ENCODE measurements around the gene ANKFN1. TPM values are rescaled to one million over a fixed set of nuclear protein-coding genes. Genes with fewer than 3 reads are reported as not detected.
A peak's percentile ranks its signal among the peaks of the same experiment; 100 is the strongest.

Gene ANKFN1
- total and polyA plus RNA-seq, 2 donors: 0.57 to 0.71 TPM

DNA sequence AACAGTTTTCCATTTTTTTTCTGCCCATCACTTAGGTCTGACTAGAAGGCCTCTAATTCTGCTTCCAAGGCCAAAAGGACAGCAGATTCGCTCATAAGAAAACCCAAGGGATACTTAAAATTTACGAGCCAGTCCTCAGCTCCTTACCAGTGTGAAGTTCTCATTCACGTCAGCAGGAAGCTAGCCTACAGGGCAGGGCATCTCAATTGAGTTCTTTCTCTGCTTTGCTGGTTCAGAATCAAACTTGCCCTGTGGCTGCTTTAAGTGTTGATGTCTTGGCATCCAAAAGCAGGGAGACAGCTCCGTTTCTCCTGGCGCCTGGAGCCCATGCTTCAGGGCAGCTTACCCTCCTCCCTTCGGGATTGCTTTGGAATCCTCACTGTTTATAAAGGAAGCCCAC lies 136.0 kb downstream of the ANKFN1 start:
- Histone ChIP-seq H3K27me3 (ENCODE audit: control insufficient read depth in 2 of 2, insufficient read depth in 1 of 2, low read length in 1 of 2) (no peaks in the 10 kb centered on the region), H3K4me1 (ENCODE audit: control insufficient read depth in 2 of 2, insufficient read depth in 2 of 2, low read length in 2 of 2) (peaks cover 14 to 44% of the 10 kb centered on the region in 2 donors), H3K36me3 (ENCODE audit: control insufficient read depth in 2 of 2, insufficient read depth in 2 of 2, low read length in 1 of 2) (no peaks in the 10 kb centered on the region), H3K4me3 (ENCODE audit: low read length in 2 of 2) (no peak overlapping the region), H3K9me3 (ENCODE audit: control insufficient read depth in 2 of 2, insufficient read depth in 1 of 2, low read length in 1 of 2) (peaks cover 0 to 3% of the 10 kb centered on the region in 2 donors), H3K27ac (ENCODE audit: low read depth in 1 of 2, low read length in 1 of 2) (no peak overlapping the region)
- no peak for DNase-seq (ENCODE audit: low read depth in 6 of 9, low spot score in 9 of 9)
- WGBS: 96% methylated on average over 6 of the region's 6 CpGs

DNA sequence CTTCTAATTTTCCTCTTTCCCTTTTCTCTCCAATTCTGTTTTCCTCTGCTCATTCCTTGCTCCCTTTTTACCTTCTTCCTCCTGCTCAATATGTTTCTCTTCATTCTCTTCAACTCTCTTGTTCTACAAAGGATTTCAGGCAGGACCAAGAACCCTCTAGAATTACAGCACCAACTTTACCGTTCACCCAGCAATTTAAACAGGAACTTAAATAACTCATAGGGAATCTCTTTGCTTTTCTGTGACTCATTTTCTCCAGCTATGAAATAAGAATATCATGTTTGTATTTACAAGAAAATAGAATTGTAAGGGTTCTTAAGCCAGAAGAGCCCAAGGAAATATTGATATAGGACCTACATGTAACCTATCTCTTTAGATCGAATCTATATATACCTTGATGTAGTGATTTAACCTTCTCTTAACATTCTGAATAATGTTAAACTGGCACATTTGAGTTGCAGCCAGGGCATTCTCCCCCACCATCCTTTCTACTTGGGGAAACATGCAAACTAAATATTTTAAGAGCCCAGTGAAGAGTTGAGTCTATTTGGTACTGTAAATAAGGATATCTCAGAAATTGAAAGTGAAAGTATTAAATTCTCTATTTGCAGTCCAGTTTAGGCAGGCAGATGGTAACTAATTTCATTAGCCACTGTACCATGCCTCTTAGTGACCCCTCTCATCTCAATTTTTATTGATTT lies 137.0 kb downstream of the ANKFN1 start:
- 93% methylated on average over 2 of the region's 2 CpGs for WGBS
- H3K36me3 ChIP-seq (ENCODE audit: control insufficient read depth in 2 of 2, insufficient read depth in 2 of 2, low read length in 1 of 2): no peaks in the 10 kb centered on the region
- H3K27ac ChIP-seq (ENCODE audit: low read depth in 1 of 2, low read length in 1 of 2): peak overlapping the region in 1 of 2 donors; percentile 39
- DNase-seq (ENCODE audit: low read depth in 6 of 9, low spot score in 9 of 9): peak in 1 of 9 donors; percentile 38
- no peaks in the 10 kb centered on the region for H3K27me3 ChIP-seq (ENCODE audit: control insufficient read depth in 2 of 2, insufficient read depth in 1 of 2, low read length in 1 of 2)
- H3K4me1 ChIP-seq (ENCODE audit: control insufficient read depth in 2 of 2, insufficient read depth in 2 of 2, low read length in 2 of 2): peaks cover 14 to 53% of the 10 kb centered on the region in 2 donors
- peak overlapping the region in 1 of 2 donors; percentile 21 for H3K4me3 ChIP-seq (ENCODE audit: low read length in 2 of 2)
- peaks cover 0 to 3% of the 10 kb centered on the region in 2 donors for H3K9me3 ChIP-seq (ENCODE audit: control insufficient read depth in 2 of 2, insufficient read depth in 1 of 2, low read length in 1 of 2)

DNA sequence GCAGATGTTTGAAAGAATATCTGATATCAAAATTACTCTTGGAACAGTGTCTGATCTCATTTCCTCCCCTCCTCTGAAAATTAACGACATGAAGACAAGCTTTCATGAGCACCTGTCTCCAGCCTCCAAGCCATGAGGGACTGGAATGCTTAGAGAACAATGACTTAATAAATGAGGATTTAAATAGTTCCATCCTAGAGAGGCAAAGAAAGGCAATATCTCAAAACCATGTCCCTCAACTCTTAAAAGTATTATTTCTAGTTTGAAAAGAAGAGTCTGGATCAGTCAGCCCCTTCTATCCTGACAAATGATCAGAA lies 137.5 kb downstream of the ANKFN1 start:
- peak overlapping the region in 1 of 2 donors; percentile 21 for H3K4me3 ChIP-seq (ENCODE audit: low read length in 2 of 2)
- peaks cover 0 to 3% of the 10 kb centered on the region in 2 donors for H3K9me3 ChIP-seq (ENCODE audit: control insufficient read depth in 2 of 2, insufficient read depth in 1 of 2, low read length in 1 of 2)
- peaks cover 14 to 58% of the 10 kb centered on the region in 2 donors for H3K4me1 ChIP-seq (ENCODE audit: control insufficient read depth in 2 of 2, insufficient read depth in 2 of 2, low read length in 2 of 2)
- DNase-seq (ENCODE audit: low read depth in 6 of 9, low spot score in 9 of 9): peak in 1 of 9 donors; percentile 45
- no peaks in the 10 kb centered on the region for H3K27me3 ChIP-seq (ENCODE audit: control insufficient read depth in 2 of 2, insufficient read depth in 1 of 2, low read length in 1 of 2)
- H3K27ac ChIP-seq (ENCODE audit: low read depth in 1 of 2, low read length in 1 of 2): peak overlapping the region in 1 of 2 donors; percentile 39
- no peaks in the 10 kb centered on the region for H3K36me3 ChIP-seq (ENCODE audit: control insufficient read depth in 2 of 2, insufficient read depth in 2 of 2, low read length in 1 of 2)
- 12% methylated on average over 1 of the region's 1 CpG for WGBS

DNA sequence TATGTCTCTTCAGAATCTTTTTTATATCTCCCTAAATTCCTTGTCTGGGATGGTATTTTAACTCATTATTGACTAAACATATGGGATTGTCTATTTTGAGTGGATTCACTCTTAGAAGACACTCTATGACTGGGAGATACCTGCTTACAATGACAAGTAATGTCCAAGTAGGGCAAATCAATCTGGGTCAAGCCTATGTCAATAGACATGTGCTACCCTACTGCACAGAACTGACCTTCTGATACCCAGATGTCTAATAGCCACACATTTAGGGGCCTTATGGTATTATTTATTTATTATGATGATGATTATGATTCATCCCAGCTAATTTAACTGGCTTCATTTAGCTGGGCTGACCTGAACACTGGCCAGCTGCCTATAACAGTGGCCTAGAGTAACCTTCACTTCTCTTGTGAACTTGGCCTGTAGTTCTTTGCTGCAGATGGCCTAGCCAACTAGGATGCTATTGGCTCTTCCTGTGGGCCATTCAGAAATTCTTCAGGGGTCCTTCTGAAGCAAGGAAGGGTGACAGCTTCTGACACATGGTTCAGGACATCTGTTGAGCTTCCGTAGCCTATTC lies 138.0 kb downstream of the ANKFN1 start:
- peak overlapping the region in 1 of 2 donors; percentile 39 for H3K27ac ChIP-seq (ENCODE audit: low read depth in 1 of 2, low read length in 1 of 2)
- WGBS: 96% methylated on average over 1 of the region's 1 CpG
- H3K9me3 ChIP-seq (ENCODE audit: control insufficient read depth in 2 of 2, insufficient read depth in 1 of 2, low read length in 1 of 2): peaks cover 0 to 2% of the 10 kb centered on the region in 2 donors
- no peaks in the 10 kb centered on the region for H3K27me3 ChIP-seq (ENCODE audit: control insufficient read depth in 2 of 2, insufficient read depth in 1 of 2, low read length in 1 of 2)
- DNase-seq (ENCODE audit: low read depth in 6 of 9, low spot score in 9 of 9): no peak
- H3K4me3 ChIP-seq (ENCODE audit: low read length in 2 of 2): no peak overlapping the region
- H3K36me3 ChIP-seq (ENCODE audit: control insufficient read depth in 2 of 2, insufficient read depth in 2 of 2, low read length in 1 of 2): no peaks in the 10 kb centered on the region
- H3K4me1 ChIP-seq (ENCODE audit: control insufficient read depth in 2 of 2, insufficient read depth in 2 of 2, low read length in 2 of 2): peaks cover 15 to 63% of the 10 kb centered on the region in 2 donors

DNA sequence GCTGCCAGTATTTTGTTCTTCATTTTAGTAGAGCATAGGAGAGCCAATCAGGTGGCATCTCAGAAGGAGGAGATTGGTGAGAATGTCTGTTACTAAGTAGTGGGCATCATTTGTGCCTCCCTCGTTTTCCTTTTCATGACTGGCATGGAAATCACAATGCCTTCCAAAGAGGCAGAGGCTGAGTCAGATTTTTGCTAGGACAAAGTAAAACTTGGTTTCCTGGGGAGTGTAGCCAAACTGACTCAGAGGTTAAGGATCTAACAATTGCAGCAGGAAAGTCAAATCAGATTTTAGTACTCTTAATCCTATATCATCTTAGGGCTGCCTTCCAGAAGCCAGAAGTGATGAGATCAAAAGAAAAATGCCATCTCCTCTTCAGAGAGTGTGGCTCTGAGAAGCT lies 138.7 kb downstream of the ANKFN1 start:
- H3K36me3 ChIP-seq (ENCODE audit: control insufficient read depth in 2 of 2, insufficient read depth in 2 of 2, low read length in 1 of 2): no peaks in the 10 kb centered on the region

DNA sequence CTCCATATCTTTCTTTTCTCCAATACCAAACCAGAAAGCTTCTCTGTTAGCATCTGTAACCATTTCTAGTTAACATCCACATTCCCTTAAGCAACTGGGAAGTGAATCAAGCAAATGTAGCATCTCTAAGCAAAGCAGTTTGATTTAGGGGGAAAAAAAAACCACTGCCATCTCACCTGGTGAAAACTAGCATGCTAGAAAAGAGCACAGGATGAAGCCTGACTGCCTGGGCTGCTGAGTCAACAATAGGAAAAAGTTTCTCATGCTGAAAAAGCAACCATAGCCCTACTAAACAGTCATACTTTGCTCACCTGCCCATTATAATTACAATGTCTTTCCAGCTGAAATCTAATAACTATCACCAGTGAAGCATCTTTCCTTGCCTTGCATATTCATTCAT lies 139.3 kb downstream of the ANKFN1 start:
- Histone ChIP-seq H3K9me3 (ENCODE audit: control insufficient read depth in 2 of 2, insufficient read depth in 1 of 2, low read length in 1 of 2) (peaks cover 0 to 2% of the 10 kb centered on the region in 2 donors), H3K36me3 (ENCODE audit: control insufficient read depth in 2 of 2, insufficient read depth in 2 of 2, low read length in 1 of 2) (no peaks in the 10 kb centered on the region)

More for the DNA sequence above, 138.7 kb downstream of the ANKFN1 start:
- Histone ChIP-seq H3K4me3 (ENCODE audit: low read length in 2 of 2) (no peak overlapping the region), H3K27ac (ENCODE audit: low read depth in 1 of 2, low read length in 1 of 2) (peak overlapping the region in 1 of 2 donors; percentile 3), H3K27me3 (ENCODE audit: control insufficient read depth in 2 of 2, insufficient read depth in 1 of 2, low read length in 1 of 2) (no peaks in the 10 kb centered on the region), H3K4me1 (ENCODE audit: control insufficient read depth in 2 of 2, insufficient read depth in 2 of 2, low read length in 2 of 2) (peaks cover 22 to 70% of the 10 kb centered on the region in 2 donors), H3K9me3 (ENCODE audit: control insufficient read depth in 2 of 2, insufficient read depth in 1 of 2, low read length in 1 of 2) (peaks cover 0 to under 1% of the 10 kb centered on the region in 2 donors)
- no peak for DNase-seq (ENCODE audit: low read depth in 6 of 9, low spot score in 9 of 9)
- 90% methylated on average over 1 of the region's 1 CpG for WGBS

DNA sequence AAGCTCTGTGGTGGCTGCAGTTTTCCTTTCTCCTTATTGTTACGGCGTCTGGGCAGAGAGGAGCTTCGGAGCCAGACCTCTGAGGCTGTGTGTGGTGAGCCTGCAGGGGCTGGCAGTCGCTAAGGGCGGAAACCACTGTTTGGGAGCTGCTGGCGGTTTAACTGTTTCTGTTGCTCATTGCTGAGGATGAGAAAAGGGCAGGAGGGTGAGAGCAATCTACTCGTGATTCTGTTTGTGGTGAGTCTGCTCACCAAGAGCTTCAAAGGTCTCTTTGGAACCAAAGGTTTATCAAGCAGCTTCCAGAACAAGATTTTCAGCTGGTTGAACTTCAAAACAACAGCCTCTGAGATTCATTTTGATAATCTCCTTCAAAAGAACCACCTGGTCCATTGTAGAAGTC lies 143.9 kb downstream of the ANKFN1 start:
- H3K4me1 ChIP-seq (ENCODE audit: control insufficient read depth in 2 of 2, insufficient read depth in 2 of 2, low read length in 2 of 2): peaks cover 48 to 78% of the 10 kb centered on the region in 2 donors
- H3K27me3 ChIP-seq (ENCODE audit: control insufficient read depth in 2 of 2, insufficient read depth in 1 of 2, low read length in 1 of 2): no peaks in the 10 kb centered on the region
- peak overlapping the region; percentile 84 to 87 for H3K27ac ChIP-seq (ENCODE audit: low read depth in 1 of 2, low read length in 1 of 2)
- H3K36me3 ChIP-seq (ENCODE audit: control insufficient read depth in 2 of 2, insufficient read depth in 2 of 2, low read length in 1 of 2): no peaks in the 10 kb centered on the region
- H3K9me3 ChIP-seq (ENCODE audit: control insufficient read depth in 2 of 2, insufficient read depth in 1 of 2, low read length in 1 of 2): peaks cover 0 to 2% of the 10 kb centered on the region in 2 donors
- H3K4me3 ChIP-seq (ENCODE audit: low read length in 2 of 2): no peak overlapping the region
- WGBS: 2% methylated on average over 7 of the region's 7 CpGs
- peak; percentile 33 to 90 (median 69) for DNase-seq (ENCODE audit: low read depth in 6 of 9, low spot score in 9 of 9)

More for the DNA sequence above, 139.3 kb downstream of the ANKFN1 start:
- Histone ChIP-seq H3K4me1 (ENCODE audit: control insufficient read depth in 2 of 2, insufficient read depth in 2 of 2, low read length in 2 of 2) (peaks cover 28 to 71% of the 10 kb centered on the region in 2 donors), H3K27ac (ENCODE audit: low read depth in 1 of 2, low read length in 1 of 2) (no peak overlapping the region), H3K27me3 (ENCODE audit: control insufficient read depth in 2 of 2, insufficient read depth in 1 of 2, low read length in 1 of 2) (no peaks in the 10 kb centered on the region), H3K4me3 (ENCODE audit: low read length in 2 of 2) (no peak overlapping the region)
- DNase-seq (ENCODE audit: low read depth in 6 of 9, low spot score in 9 of 9): peak in 1 of 9 donors; percentile 55

DNA sequence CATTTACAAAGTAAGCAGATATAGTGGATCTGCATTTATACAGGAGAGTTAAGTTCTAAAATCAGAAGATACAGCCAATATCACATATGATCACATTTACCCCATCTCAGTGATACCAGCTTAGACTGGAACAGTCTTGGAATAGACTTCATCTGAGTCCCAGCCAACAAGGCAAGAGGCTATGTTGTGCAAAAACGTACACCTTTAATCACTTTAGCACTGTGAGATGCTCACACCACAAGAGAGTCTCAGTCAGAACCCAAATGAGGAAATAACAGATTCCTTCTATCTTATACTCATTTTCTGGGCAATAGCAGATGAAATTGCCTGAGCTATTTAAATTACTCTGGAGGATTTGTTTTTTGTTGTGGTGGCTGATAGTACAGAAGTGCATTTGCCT lies 145.6 kb downstream of the ANKFN1 start:
- Histone ChIP-seq H3K4me1 (ENCODE audit: control insufficient read depth in 2 of 2, insufficient read depth in 2 of 2, low read length in 2 of 2) (peaks cover 45 to 69% of the 10 kb centered on the region in 2 donors), H3K4me3 (ENCODE audit: low read length in 2 of 2) (no peak overlapping the region), H3K9me3 (ENCODE audit: control insufficient read depth in 2 of 2, insufficient read depth in 1 of 2, low read length in 1 of 2) (peaks cover 0 to 2% of the 10 kb centered on the region in 2 donors), H3K36me3 (ENCODE audit: control insufficient read depth in 2 of 2, insufficient read depth in 2 of 2, low read length in 1 of 2) (no peaks in the 10 kb centered on the region), H3K27me3 (ENCODE audit: control insufficient read depth in 2 of 2, insufficient read depth in 1 of 2, low read length in 1 of 2) (no peaks in the 10 kb centered on the region), H3K27ac (ENCODE audit: low read depth in 1 of 2, low read length in 1 of 2) (peak overlapping the region in 1 of 2 donors; percentile 84)
- WGBS: 12% methylated on average over 1 of the region's 1 CpG
- peak in 1 of 9 donors; percentile 38 for DNase-seq (ENCODE audit: low read depth in 6 of 9, low spot score in 9 of 9)

DNA sequence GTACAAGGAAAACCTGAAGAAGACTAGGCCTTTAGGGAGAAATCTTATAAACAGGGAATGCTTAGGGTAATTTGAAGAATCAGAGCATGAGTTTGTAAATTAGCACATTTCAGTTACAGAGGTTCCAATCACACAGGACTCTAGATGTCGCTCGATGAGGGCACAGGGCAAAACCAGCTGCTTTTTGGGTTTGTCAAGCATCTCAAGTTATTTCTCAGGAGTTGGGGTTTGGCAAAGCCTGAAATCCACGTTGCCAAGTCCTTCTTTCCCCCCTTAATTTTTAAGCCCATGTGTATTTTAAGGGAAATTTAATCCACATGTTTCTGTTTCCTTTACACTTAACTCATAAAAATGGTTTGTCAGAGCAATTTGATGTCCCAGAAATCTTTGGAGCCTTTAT lies 146.9 kb downstream of the ANKFN1 start:
- DNase-seq (ENCODE audit: low read depth in 6 of 9, low spot score in 9 of 9): no peak
- H3K4me1 ChIP-seq (ENCODE audit: control insufficient read depth in 2 of 2, insufficient read depth in 2 of 2, low read length in 2 of 2): peaks cover 45 to 56% of the 10 kb centered on the region in 2 donors
- 71% methylated on average over 3 of the region's 3 CpGs for WGBS
- H3K36me3 ChIP-seq (ENCODE audit: control insufficient read depth in 2 of 2, insufficient read depth in 2 of 2, low read length in 1 of 2): no peaks in the 10 kb centered on the region
- H3K9me3 ChIP-seq (ENCODE audit: control insufficient read depth in 2 of 2, insufficient read depth in 1 of 2, low read length in 1 of 2): peaks cover 0 to 2% of the 10 kb centered on the region in 2 donors
- H3K27me3 ChIP-seq (ENCODE audit: control insufficient read depth in 2 of 2, insufficient read depth in 1 of 2, low read length in 1 of 2): no peaks in the 10 kb centered on the region
- peak overlapping the region in 1 of 2 donors; percentile 27 for H3K27ac ChIP-seq (ENCODE audit: low read depth in 1 of 2, low read length in 1 of 2)
- H3K4me3 ChIP-seq (ENCODE audit: low read length in 2 of 2): no peak overlapping the region
